AG08396 (cell line): Measurements from ENCODE around the gene PGLYRP1.

ENCODE experiments used
- DNase-seq: peaks from one replicate; pipeline ENCODE4 v3.0.0; 2012; ENCODE audit warnings: low spot score, mixed read lengths

The PGLYRP1 gene

GRCh38 chr19:46000491-46001246 is 22.2 kb downstream of the PGLYRP1 start:
- no peak for DNase-seq

GRCh38 chr19:45999653-46000121 is 23.2 kb downstream of the PGLYRP1 start:
- peak; percentile 57 for DNase-seq

GRCh38 chr19:45998834-45999233 is 24.0 kb downstream of the PGLYRP1 start:
- no peak for DNase-seq

- no peak for DNase-seq
These were observed 25.9 kb downstream of the PGLYRP1 start for GRCh38 chr19:45996933-45997332.

- no peak for DNase-seq
These were observed 27.0 kb downstream of the PGLYRP1 start for GRCh38 chr19:45995715-45996385.

- peak; percentile 99 for DNase-seq
These were observed 27.7 kb downstream of the PGLYRP1 start, which contains the start of gene CCDC61 for GRCh38 chr19:45994998-45995714. Gene CCDC61, plus strand, starts transcription at chr19:45995467. Its CDS starts 7,552 bp downstream, at chr19:46003019.

GRCh38 chr19:45994456-45994997 is 28.3 kb downstream of the PGLYRP1 start:
- no peak for DNase-seq

GRCh38 chr19:45990113-45990728 is 32.6 kb downstream of the PGLYRP1 start:
- no peak for DNase-seq

- DNase-seq, result no peak
These were observed 37.5 kb downstream of the PGLYRP1 start for GRCh38 chr19:45985321-45985720.

GRCh38 chr19:45981350-45981749 is 41.5 kb downstream of the PGLYRP1 start:
- DNase-seq, result no peak

GRCh38 chr19:45978156-45978555 is 44.7 kb downstream of the PGLYRP1 start:
- no peak for DNase-seq

GRCh38 chr19:45976178-45976577 is 46.7 kb downstream of the PGLYRP1 start:
- no peak for DNase-seq

- no peak for DNase-seq
These were observed 47.4 kb downstream of the PGLYRP1 start for GRCh38 chr19:45975306-45976070.

- peak; percentile 87 for DNase-seq
These were observed 49.1 kb downstream of the PGLYRP1 start, which contains the start of gene NOVA2 for GRCh38 chr19:45973553-45974338. Gene NOVA2, minus strand, starts transcription at chr19:45973865. Its CDS starts 514 bp downstream, at chr19:45973351.

GRCh38 chr19:45972947-45973540 is 49.8 kb downstream of the PGLYRP1 start:
- DNase-seq, result no peak

GRCh38 chr19:45972081-45972946 is 50.5 kb downstream of the PGLYRP1 start:
- no peak for DNase-seq

GRCh38 chr19:45971260-45971902 is 51.5 kb downstream of the PGLYRP1 start:
- no peak for DNase-seq

GRCh38 chr19:45969676-45970075 is 53.2 kb downstream of the PGLYRP1 start:
- no peak for DNase-seq
